ENCODE results near the gene IPO4.

IPO4 gene

GRCh38 chr14:24184104-24184970, 4.3 kb downstream of the IPO4 start:
- TF ChIP-seq, protein P1, sequence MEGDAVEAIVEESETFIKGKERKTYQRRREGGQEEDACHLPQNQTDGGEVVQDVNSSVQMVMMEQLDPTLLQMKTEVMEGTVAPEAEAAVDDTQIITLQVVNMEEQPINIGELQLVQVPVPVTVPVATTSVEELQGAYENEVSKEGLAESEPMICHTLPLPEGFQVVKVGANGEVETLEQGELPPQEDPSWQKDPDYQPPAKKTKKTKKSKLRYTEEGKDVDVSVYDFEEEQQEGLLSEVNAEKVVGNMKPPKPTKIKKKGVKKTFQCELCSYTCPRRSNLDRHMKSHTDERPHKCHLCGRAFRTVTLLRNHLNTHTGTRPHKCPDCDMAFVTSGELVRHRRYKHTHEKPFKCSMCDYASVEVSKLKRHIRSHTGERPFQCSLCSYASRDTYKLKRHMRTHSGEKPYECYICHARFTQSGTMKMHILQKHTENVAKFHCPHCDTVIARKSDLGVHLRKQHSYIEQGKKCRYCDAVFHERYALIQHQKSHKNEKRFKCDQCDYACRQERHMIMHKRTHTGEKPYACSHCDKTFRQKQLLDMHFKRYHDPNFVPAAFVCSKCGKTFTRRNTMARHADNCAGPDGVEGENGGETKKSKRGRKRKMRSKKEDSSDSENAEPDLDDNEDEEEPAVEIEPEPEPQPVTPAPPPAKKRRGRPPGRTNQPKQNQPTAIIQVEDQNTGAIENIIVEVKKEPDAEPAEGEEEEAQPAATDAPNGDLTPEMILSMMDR (IDR thresholded peaks at IDR 0.05; ENCODE audit: insufficient read depth, low read length, poor library complexity, severe bottlenecking): no peak
- Histone ChIP-seq H3K36me3 (ENCODE audit: control insufficient read depth, insufficient read depth, low read length) (peaks cover 60% of the 10 kb centered on the region), H3K27me3 (replicated peaks; ENCODE audit: control insufficient read depth, insufficient read depth, low read length) (no peaks in the 10 kb centered on the region)

GRCh38 chr14:24183014-24183481, 5.6 kb downstream of the IPO4 start:
- no peak for DNase-seq (ENCODE audit: extremely low read depth, insufficient read length)
- TF ChIP-seq, protein P1 (IDR thresholded peaks at IDR 0.05; ENCODE audit: insufficient read depth, low read length, poor library complexity, severe bottlenecking): no peak
- Histone ChIP-seq H3K27me3 (replicated peaks; ENCODE audit: control insufficient read depth, insufficient read depth, low read length) (no peaks in the 10 kb centered on the region), H3K36me3 (ENCODE audit: control insufficient read depth, insufficient read depth, low read length) (peaks cover 72% of the 10 kb centered on the region), H3K4me3 (replicated peaks; ENCODE audit: low read depth, low read length) (no peak overlapping the region)

More at GRCh38 chr14:24184104-24184970, 4.3 kb downstream of the IPO4 start:
- H3K4me3 ChIP-seq (replicated peaks; ENCODE audit: low read depth, low read length): no peak overlapping the region
- no peak for DNase-seq (ENCODE audit: extremely low read depth, insufficient read length)

GRCh38 chr14:24182110-24182882, 6.3 kb downstream of the IPO4 start:
- DNase-seq (ENCODE audit: extremely low read depth, insufficient read length): no peak
- H3K4me3 ChIP-seq (replicated peaks; ENCODE audit: low read depth, low read length): no peak overlapping the region
- H3K27me3 ChIP-seq (replicated peaks; ENCODE audit: control insufficient read depth, insufficient read depth, low read length): no peaks in the 10 kb centered on the region
- peaks cover 77% of the 10 kb centered on the region for H3K36me3 ChIP-seq (ENCODE audit: control insufficient read depth, insufficient read depth, low read length)
- TF ChIP-seq, protein P1 (IDR thresholded peaks at IDR 0.05; ENCODE audit: insufficient read depth, low read length, poor library complexity, severe bottlenecking): no peak

DNA sequence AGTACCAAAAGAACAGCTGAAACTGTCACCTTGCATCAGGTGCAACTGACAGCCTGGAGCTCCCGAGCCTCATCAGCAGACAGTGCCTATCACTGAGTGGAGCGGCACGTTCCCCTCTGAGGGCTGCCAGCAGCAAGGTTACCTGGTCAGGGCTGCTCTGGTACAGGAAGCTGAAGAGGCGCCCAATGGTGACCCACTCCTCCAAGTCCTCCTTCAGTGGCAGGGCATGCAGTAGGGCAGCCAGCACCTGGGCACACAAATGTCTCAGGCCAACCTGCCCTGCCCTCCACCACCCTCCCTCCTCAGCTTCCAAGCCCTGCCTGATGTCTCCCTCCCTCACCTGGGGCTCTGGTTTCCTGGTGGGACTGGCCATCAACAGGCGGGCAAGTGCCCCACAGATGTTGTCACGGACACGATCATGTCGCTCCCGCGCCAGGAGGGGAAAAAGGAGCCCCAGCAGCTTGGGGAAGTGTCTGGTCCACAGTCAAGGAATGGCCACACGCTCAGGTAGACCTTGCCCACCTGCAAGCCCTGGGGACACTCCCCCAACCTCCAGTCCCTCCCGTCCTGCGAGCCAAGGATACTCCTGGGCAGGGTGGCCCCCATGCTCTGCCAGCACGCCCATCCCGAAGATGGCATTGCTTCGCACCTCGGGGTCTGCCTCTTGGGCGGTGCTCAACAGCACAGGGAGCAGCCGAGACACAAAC, 7.1 kb downstream of the IPO4 start:
- DNase-seq (ENCODE audit: extremely low read depth, insufficient read length): no peak
- Histone ChIP-seq H3K27me3 (replicated peaks; ENCODE audit: control insufficient read depth, insufficient read depth, low read length) (no peaks in the 10 kb centered on the region), H3K36me3 (ENCODE audit: control insufficient read depth, insufficient read depth, low read length) (peaks cover 76% of the 10 kb centered on the region), H3K4me3 (replicated peaks; ENCODE audit: low read depth, low read length) (no peak overlapping the region)
- TF ChIP-seq, protein P1 (IDR thresholded peaks at IDR 0.05; ENCODE audit: insufficient read depth, low read length, poor library complexity, severe bottlenecking): no peak

DNA sequence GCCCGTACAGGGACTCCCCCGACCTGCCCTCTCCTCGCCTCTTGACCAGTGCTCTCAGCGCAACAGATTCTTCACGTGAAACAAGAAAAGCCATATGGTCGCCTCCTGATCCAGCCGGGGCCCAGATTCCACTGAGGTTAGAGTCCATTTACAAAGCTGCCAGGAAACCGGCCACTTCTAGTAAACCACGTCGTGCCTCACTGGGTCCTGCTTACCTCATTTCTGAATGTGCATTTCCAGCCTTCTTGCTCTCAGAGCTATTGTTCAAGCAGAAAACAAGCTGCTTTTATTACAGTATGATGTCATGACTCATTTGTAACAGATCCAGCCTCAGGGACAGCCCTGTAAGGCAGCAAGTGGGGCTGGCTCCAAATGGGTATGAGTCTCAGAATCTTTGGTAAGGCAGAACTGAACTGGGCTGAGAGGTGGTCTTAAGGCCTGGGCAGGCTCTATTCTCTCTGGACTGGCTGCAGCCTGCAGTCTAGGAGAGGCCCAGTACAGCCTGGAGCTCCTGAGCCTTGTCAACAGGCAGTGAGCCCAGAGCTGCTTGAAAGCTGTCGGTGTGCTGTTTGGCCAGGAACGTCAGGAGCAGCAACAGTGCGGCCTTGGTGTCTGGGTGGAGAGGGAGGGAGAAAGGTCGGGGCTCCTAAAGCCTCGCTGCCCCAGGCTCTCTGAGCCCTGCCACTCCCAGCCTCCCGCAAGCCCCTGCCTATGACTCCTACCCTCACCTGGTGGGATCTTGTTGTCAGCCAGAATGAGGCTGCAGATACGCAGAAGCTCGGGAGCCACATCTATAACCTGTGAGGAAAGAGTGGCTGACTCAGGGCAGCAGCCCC, 8.4 kb downstream of the IPO4 start:
- DNase-seq (ENCODE audit: extremely low read depth, insufficient read length): no peak

More for the DNA sequence above, 8.4 kb downstream of the IPO4 start:
- Histone ChIP-seq H3K4me3 (replicated peaks; ENCODE audit: low read depth, low read length) (no peak overlapping the region), H3K27me3 (replicated peaks; ENCODE audit: control insufficient read depth, insufficient read depth, low read length) (no peaks in the 10 kb centered on the region), H3K36me3 (ENCODE audit: control insufficient read depth, insufficient read depth, low read length) (peaks cover 68% of the 10 kb centered on the region)
- TF ChIP-seq, protein P1 (IDR thresholded peaks at IDR 0.05; ENCODE audit: insufficient read depth, low read length, poor library complexity, severe bottlenecking): no peak
